Natural killer cell (primary cell): ENCODE data around the gene PDK2. TPM values are rescaled to one million over a fixed set of nuclear protein-coding genes. Genes with fewer than 3 reads are reported as not detected.

Experiments used
- ATAC-seq, 3 donors: fragments of 150-1000 bp in 2 of 3; fragments of 200-7000 bp in 1 of 3; cut with Tn5 transposase; 1 replicate in 1 of 3; 2 replicates in 2 of 3; pipeline ENCODE4 v1.10.0; 2021; ENCODE audit warnings: mild to moderate bottlenecking in 2 of 3, moderate library complexity in 2 of 3
- DNase-seq, 2 donors: peaks; one replicate each; pipeline versions ENCODE4 v3.0.0 to v3.0.0-alpha.2; 2013 to 2021; ENCODE audit warnings: mixed read lengths in 1 of 2
- H3K27ac ChIP-seq: one replicate; pipeline ENCODE4 v1.5.1; 2013; ENCODE audit warnings: mild to moderate bottlenecking, low read length
- H3K27me3 ChIP-seq: one replicate; pipeline ENCODE4 v1.6.1; 2013; ENCODE audit warnings: low read length; ENCODE audit not compliant: control insufficient read depth, insufficient read depth
- H3K36me3 ChIP-seq: one replicate; pipeline ENCODE4 v1.6.1; 2013; ENCODE audit warnings: low read length; ENCODE audit not compliant: control insufficient read depth, insufficient read depth
- H3K4me1 ChIP-seq: one replicate; pipeline ENCODE4 v1.6.1; 2013; ENCODE audit warnings: low read length; ENCODE audit not compliant: control insufficient read depth, insufficient read depth
- H3K4me3 ChIP-seq: one replicate; pipeline ENCODE4 v1.5.1; 2013; ENCODE audit warnings: low read length
- H3K9me3 ChIP-seq: one replicate; pipeline ENCODE4 v1.6.1; 2013; ENCODE audit warnings: low read length; ENCODE audit not compliant: control insufficient read depth, insufficient read depth
- H3K27ac Mint-ChIP-seq, 2 donors: one replicate each; pipeline ENCODE4 v1.8.0; 2022; ENCODE audit warnings: mild to moderate bottlenecking in 2 of 2, mixed read lengths in 2 of 2, moderate library complexity in 1 of 2
- H3K27me3 Mint-ChIP-seq, 2 donors: one replicate each; pipeline ENCODE4 v1.8.0; 2022; ENCODE audit warnings: low read depth in 2 of 2, mixed read lengths in 2 of 2
- H3K36me3 Mint-ChIP-seq: one replicate; pipeline ENCODE4 v1.8.0; 2022; ENCODE audit warnings: mixed read lengths
- H3K4me1 Mint-ChIP-seq, 2 donors: one replicate each; pipeline ENCODE4 v1.8.0; 2022; ENCODE audit warnings: mixed read lengths in 2 of 2
- H3K4me3 Mint-ChIP-seq: one replicate; pipeline ENCODE4 v1.8.0; 2022; ENCODE audit warnings: mild to moderate bottlenecking, moderate library complexity, mixed read lengths
- H3K9me3 Mint-ChIP-seq, 2 donors: one replicate each; pipeline ENCODE4 v1.8.0; 2022; ENCODE audit warnings: mixed read lengths in 2 of 2
- CTCF ChIP-seq: fragments of 200-600 bp; IDR thresholded peaks from one replicate; pipeline ENCODE4 v1.8.0; 2022; ENCODE audit warnings: antibody characterized with exemption
- WGBS: methylation state at CpG from one replicate; pipeline ENCODE4 v1.1.7; 2013; ENCODE audit warnings: missing lambda C conversion rate; ENCODE audit not compliant: insufficient coverage; 5-methylcytosine and 5-hydroxymethylcytosine counted together
- intact Hi-C: fragments of 100-400 bp; cut with micrococcal nuclease; formaldehyde crosslinking; loops from one replicate; pipeline ENCODE4 v1.14.2; 2022
- total RNA-seq, 4 donors: library from RNA; stranded (reverse); fragments of 120-200 nt in 1 of 4; gene quantifications; one replicate each; pipeline versions ENCODE4 v1.2.3 to v1.2.4, GENCODE V29; 2013 to 2022

Gene PDK2
- total RNA-seq, 3 donors from 2014 or later (not counting 1 experiment from before 2014, with no cell fraction given), result 23.2 to 32.9 (median 23.6) TPM

- DNase-seq (no peak), ATAC-seq (no peak)
- H3K27me3 ChIP-seq, result no peaks in the 10 kb centered on the region
- Mint-ChIP-seq H3K9me3 (no peaks in the 10 kb centered on the region), H3K36me3 (no peaks in the 10 kb centered on the region), H3K4me3 (peak overlapping the region; percentile 97), H3K27me3 (no peaks in the 10 kb centered on the region), H3K27ac (peak overlapping the region; percentile 91 to 98), H3K4me1 (peaks cover 48 to 61% of the 10 kb centered on the region in 2 donors)
- peaks cover 15% of the 10 kb centered on the region for H3K36me3 ChIP-seq
- WGBS, result under 1% methylated on average over 30 of the region's 30 CpGs
- TF ChIP-seq CTCF, result no peak
- intact Hi-C loops, result no loop called here
- peak overlapping the region; percentile 62 for H3K27ac ChIP-seq
- H3K9me3 ChIP-seq, result no peaks in the 10 kb centered on the region
- peak overlapping the region; percentile 85 for H3K4me3 ChIP-seq
- peaks cover 68% of the 10 kb centered on the region for H3K4me1 ChIP-seq
These were observed 53.9 kb downstream of the PDK2 start for GRCh38 chr17:50149091-50149416.

GRCh38 chr17:50149417-50150353, 54.5 kb downstream of the PDK2 start:
- no peaks in the 10 kb centered on the region for H3K27me3 ChIP-seq
- peaks cover 8% of the 10 kb centered on the region for H3K36me3 ChIP-seq
- H3K9me3 Mint-ChIP-seq, result no peaks in the 10 kb centered on the region
- H3K27ac ChIP-seq, result peak overlapping the region; percentile 62
- TF ChIP-seq CTCF, result no peak
- H3K9me3 ChIP-seq, result no peaks in the 10 kb centered on the region
- H3K4me1 ChIP-seq, result peaks cover 67% of the 10 kb centered on the region
- H3K27me3 Mint-ChIP-seq, result no peaks in the 10 kb centered on the region
- under 1% methylated on average over 123 of the region's 123 CpGs for WGBS
- ATAC-seq (peak; percentile 15 to 33 (median 21)), DNase-seq (peak; percentile 58 to 82)
- H3K36me3 Mint-ChIP-seq, result no peaks in the 10 kb centered on the region
- peak overlapping the region; percentile 91 to 98 for H3K27ac Mint-ChIP-seq
- peak overlapping the region; percentile 85 for H3K4me3 ChIP-seq
- peaks cover 42 to 55% of the 10 kb centered on the region in 2 donors for H3K4me1 Mint-ChIP-seq
- peak overlapping the region; percentile 97 for H3K4me3 Mint-ChIP-seq
- intact Hi-C loops, result loop anchor here (5.0 kb wide), 1 partner anchor 52 kb away; the partner anchor contains the start of gene PDK2

GRCh38 chr17:50150354-50151040, 55.3 kb downstream of the PDK2 start, which contains the start of gene PPP1R9B:
PPP1R9B (minus strand) TSS chr17:50150677; CDS start chr17:50150513, 164 bp downstream.
- Histone ChIP-seq H3K27me3 (no peaks in the 10 kb centered on the region), H3K36me3 (peaks cover 2% of the 10 kb centered on the region), H3K4me1 (peaks cover 62% of the 10 kb centered on the region), H3K4me3 (peak within 1 kb of the TSS; percentile 85), H3K27ac (peak within 1 kb of the TSS; percentile 70), H3K9me3 (no peaks in the 10 kb centered on the region)
- DNase-seq (no peak), ATAC-seq (peak; percentile 7 to 20 (median 9))
- Mint-ChIP-seq H3K4me1 (peaks cover 34 to 47% of the 10 kb centered on the region in 2 donors), H3K36me3 (no peaks in the 10 kb centered on the region), H3K4me3 (peak within 1 kb of the TSS; percentile 97), H3K27ac (peak within 1 kb of the TSS; percentile 70 to 98), H3K27me3 (no peaks in the 10 kb centered on the region), H3K9me3 (no peaks in the 10 kb centered on the region)
- intact Hi-C loops, result loop anchor here (5.0 kb wide), 1 partner anchor 53 kb away; the partner anchor contains the start of gene PDK2
- WGBS, result under 1% methylated on average over 69 of the region's 69 CpGs
- TF ChIP-seq CTCF, result no peak
